ENCODE data around the gene C1orf21.

Gene C1orf21

DNA sequence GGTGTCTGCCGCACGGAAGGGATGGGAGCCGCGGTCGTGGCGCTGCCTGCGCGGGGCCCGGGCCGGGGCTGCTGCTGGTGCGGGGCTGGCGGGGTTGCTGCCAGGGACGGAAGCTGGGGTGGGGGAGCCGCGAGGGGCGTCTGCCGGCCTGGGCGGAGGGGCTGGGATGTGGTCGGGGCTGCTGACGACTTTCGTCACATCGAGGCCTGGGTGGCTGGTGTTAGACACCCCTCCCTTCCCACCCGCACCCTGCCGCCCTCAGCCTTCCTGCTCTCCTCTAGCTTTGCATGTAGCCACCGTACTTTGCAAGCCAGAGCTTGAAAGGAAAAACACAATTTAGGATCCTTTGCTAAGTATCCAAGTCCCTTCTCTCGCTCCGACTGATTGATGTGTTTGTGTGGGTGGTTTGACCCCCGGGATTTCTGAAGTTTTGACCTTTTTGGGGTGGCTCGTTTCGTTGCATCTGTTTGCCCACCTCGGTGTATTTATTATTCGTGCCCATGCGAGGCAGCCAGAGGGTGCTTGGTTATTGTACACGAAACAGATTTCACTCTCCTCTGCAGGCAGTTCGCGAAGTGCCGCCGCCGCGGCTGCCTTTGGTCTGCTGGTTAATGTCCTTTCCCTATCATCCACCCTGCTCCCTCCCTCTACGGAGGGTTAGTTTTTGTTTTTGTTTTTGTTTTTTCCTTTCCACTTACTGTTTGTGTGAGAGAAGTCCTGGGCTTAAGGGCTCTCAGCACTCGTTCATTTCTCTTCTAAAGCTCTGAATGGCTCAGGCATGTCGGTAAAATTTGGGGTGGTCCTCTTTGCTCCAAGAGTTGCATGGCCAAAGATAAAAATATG is 868 bp downstream of the C1orf21 start:
- DNase-seq, result peak; percentile 2 to 5

DNA sequence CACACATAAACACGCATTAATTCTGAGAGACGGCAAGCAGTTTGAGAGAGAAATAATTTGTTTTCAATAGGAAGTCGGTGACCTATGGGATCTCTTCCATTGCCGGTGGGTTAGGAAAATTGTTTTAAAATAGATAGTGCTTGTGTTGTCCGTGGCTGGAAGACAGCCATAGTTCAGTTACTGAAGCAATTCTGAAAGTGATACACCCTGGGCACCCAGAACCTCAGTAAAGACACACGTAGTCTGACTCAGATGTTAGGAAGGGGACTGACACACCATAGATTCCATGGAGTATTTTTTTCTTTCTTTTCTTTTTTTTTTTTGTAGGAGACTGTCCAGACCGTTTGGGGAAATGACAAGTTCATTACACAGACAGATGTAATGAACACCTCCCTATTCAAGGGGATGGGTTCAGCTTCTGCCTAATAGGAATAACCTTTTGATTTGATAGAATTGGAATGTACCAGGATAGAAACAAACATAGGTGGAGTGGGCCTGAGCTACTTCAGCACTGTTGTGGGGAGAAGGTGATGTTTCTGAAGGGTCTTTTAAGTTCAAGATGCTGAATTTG is 1.6 kb downstream of the C1orf21 start:
- no peak for DNase-seq

DNA sequence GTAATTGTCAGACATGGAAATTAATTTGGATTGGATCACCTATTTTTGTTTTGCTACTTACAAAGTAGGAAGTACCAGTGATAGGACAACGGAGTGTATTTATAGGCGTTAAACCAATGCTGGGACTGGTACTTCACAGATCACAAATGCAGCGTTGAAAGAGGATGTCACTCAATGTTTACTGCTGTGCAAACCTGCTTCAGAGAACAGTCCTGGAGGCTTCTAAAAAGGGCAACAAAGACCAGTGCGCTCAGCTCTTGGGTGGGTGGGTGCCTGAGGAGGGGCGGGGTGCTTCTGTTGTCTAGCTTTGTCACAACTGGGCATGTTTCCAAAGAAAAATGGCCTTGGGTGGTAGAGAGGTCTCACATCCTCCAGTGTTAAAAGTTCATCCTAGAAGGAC is 2.1 kb downstream of the C1orf21 start:
- no peak for DNase-seq

DNA sequence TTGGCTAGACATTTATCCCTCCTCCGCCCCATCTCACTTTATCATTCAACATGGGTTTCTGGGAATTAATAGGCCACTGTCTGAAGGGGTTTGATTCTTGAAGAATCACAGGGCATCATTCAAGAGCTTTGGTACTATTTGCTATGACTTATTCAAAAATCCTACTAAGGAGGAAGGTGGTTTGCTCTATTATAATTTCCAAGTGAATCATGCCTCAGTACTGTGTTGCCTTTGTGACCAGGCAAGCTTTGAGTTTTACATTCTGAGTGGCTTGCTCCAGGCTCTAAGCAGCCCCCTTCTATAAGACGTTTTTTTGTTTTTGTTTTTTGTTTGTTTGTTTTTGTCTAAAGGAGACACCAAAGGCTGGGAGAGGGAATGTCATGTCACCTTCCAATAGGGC is 2.6 kb downstream of the C1orf21 start:
- no peak for DNase-seq

DNA sequence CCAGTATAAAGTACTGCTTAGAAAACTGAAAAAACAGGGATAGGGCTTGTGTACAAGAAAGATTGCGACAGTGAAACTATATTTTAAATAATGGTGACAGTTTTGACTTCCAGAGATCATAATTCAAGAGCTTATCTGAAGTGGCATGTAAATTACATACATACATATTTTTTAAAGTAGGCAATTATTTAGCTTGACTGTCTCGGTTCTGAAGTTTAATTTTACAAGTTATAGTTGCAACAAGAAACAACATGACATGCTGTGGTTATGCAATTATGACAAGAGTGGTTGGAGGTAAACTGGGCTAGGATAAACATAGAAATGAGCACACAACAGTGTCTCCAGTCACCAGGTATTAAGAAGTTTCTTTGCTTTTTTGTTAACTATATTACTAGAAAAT is 4.1 kb downstream of the C1orf21 start:
- DNase-seq, result no peak

DNA sequence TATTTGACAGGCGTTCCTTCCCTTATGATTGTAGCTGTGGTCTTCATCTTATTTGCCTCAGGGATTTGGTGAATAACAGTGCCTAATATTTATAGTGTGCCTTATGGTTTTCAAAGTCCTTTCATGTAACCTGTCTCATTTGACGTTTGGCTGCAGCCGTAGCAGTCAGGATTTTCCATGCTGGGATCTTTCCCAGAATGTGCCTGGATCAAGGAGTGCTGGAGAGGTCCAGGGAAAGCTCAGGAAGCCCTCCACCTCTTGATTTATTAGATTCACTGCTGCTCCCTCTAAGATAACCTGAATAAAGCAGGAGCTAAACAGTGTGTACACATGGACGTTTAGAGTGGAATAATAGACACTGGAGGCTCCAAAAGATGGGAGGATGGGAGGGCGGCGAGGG is 5.2 kb downstream of the C1orf21 start:
- no peak for DNase-seq

DNA sequence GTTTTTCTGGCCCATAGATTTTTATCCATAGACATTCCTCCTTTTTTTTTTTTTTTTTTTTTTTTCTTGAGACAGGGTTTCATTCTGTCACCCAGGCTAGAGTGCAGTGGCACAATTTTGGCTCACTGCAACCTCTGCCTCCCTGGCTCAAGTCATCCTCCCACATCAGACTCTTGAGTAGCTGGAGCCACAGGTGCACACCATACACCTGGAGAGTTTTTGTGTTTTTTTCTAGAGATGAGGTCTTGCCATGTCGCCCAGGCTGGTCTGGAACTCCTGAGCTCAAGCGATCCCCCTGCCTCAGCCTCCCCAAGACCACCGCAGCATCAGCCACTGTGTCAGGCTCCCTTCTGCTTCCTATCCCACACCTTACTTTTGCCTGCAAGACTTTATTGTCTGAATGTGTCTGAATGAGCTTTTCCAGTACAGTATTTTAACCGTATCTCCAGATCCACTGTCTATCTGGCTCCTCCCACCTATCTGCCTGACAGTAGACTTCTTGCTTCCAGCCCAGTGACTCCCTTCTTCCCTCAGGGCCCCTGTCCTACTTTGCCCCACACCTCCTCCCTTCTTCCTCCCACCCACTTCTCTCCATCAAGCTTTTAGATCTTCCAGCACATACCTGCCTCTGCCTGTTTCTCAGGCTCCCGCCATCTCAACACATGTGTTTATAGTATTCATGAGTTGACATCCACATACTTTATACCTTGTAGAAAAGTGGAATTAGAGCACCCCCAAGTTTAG is 6.1 kb downstream of the C1orf21 start:
- no peak for DNase-seq

DNA sequence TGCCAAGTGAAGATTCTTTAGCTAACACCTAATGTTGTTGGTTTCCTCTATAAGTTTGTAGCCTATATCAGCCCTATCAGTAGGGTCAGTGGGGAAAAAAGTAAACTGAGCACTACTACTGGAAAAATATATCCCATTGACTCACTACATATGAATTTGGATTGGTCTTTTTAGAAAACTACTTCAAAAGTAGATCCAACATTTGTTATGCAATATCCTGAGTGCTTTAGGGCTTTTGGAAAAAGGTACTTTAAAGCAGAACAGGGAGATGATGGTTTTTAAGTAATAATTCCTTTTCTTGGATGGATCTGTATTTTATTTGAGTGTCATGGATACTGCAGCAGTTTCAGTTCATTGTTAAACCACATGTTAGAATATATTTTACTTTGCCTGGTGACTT is 7.1 kb downstream of the C1orf21 start:
- DNase-seq, result no peak

DNA sequence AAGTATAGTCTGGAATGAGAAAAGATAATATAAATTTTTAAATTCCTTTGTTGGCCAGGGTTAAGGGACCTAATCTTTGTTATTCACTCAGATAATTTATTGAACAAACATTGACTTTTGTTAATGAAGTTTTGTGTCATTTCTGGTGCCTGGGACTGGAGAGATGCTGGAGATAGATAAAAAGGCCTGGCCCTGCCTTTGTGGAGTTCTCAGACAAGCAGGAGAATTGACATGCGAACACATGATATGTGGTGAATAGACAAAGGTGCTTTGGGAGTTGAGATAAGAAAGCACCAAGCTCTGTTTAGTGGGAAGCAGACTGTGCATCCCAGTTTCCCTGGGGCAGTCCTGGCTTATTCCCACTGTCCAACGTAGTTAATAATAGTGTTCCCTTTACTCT is 8.5 kb downstream of the C1orf21 start:
- DNase-seq, result no peak

DNA sequence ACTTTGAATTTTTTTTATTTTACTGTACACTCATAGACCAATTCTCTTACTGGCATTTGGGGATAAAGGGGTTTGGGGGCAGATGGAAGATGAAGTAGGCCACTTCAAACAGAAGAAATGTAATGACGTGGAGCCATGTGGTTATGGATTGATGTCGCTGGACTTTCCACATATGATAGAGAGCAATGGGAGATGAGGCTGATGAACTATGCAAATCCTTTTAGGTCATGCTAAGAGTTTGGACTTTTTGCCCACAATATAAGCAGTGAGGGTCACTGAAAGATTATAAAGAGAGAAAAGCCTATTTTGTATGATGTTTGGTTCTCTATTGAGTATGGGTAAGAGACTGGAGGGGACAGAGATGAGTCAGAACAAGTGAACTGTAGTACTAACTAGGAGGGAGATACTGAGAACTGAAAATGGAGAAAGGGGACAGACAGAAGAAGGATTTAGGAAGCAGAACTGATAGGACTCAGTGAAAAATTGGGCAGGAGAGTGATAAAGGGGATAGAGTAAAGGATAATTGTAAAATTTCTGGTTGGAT is 9.2 kb downstream of the C1orf21 start:
- no peak for DNase-seq

DNA sequence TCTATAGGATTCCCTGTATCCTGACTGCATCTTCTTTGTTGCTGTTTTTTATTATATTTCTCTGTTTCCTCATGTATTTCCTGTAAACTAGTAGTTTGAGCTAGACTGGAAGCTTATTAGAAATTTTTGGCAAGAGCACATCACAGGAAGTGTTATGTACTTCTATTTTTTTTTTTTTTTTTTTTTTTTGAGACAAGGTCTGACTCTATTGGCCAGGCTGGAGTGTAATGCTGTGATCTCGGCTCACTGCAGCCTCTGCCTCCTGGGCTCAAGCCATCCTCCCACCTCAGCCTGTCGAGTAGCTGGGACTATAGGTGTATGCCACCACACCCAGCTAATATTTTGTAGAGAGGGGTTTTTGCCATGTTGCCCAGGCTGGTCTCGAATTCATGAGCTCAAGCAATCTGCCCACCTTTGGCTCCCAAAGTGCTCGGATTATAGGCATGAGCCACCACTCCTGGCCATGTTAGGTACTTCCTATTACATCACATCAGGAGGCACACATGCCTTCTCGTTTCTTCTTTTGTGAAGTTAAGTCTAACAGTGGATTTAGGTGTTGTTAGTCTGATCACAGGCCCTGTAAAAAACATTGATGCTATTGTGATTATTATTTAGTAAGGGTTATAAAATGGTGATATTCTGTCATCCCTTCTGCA is 12.5 kb downstream of the C1orf21 start:
- no peak for DNase-seq

DNA sequence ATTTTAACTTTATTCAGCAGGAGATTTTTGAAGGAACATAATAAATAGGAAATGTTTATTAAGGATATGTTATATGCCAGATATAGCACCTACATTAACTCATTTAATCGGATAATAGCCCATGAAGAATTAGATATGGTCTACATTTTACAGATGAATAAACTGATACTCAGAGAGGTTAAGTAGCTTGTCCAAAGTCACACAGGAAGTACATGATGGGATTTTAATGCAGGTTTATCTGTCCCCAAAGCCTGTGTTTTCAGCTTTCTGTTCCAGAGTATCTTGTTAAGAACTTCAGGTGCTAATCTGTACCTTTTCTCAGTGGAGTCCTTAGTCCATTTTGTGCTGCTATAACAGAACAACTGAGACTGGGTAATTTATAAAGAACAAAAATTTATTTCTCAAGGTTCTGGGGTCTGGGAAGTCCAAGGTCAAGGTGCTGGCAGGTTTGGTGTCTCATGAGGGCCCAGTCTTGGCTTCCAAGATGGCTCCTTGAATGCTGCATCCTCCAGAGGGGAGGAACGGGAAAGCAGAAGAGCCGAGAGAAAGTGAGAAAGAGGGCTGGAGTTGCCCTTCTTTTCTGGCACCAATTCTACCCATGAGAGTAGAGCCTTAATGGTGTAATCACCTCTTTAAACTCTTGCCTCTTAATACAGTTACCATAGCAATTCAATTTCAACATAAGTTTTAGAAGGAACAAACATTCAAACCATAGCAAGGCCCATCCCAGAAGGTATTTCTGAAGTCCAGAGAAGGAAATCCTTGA is 17.3 kb downstream of the C1orf21 start:
- DNase-seq, result no peak

DNA sequence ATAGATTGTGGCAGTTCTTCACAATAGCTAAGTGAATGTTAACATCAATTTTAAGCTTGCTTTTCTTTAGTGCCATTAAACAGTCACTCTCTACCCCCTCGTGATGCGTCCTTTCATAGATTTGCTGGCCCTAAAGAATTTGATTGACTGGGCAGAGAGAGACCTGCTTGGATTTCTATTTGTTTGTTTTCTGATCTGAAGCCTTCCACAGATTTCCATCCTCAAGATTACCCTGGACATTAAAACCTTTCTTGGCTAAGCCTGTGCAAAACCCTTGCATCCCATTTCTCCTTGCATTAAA is 17.8 kb downstream of the C1orf21 start:
- DNase-seq, result no peak

DNA sequence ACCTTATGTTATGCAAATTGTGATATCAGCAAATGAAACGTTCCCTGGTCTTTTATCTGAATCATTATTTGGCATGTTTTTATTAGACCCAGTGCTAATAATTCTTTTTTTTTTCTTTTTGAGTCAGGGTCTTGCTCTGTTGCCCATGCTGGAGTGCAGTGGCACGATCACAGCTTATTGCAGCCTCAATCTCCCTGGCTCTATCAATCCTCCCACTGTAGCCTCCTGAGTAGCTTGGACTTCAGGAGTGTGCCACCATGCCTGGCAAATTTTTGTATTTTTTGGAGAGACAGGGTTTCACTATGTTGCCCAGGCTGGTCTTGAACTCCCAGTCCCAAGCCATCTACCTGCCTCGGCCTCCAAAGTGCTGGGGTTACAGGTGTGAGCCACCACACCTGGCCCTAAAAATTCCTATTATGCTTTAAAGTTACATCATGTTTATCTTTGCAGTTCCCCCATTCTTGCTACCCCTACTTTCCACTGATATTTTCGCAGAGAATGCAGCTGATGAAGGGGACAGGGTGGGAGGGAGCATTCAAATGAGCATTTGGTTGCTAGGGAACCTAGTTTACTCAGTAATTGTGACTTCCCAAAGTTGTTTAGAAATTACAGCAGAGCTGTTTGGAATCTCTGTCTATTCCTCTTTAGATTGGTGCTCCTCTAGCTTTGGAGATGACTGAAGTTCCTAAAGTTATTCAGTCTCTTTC is 18.4 kb downstream of the C1orf21 start:
- no peak for DNase-seq

DNA sequence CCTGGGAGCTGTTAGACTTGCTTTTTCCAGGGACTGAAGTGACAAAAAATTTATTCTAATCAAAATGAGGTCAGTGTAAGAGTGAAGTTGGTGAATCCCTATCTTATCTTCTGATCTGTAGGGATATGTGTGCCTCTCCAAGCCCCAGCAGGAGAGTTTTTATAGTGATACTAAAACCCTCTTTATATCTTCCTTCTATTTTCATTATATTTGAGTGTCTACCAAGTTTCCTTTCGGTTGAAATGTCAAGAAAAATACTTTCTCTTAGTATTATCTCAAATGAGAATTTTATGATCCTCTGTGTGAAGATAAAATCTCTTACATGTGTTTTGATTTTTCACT is 18.9 kb downstream of the C1orf21 start:
- no peak for DNase-seq

DNA sequence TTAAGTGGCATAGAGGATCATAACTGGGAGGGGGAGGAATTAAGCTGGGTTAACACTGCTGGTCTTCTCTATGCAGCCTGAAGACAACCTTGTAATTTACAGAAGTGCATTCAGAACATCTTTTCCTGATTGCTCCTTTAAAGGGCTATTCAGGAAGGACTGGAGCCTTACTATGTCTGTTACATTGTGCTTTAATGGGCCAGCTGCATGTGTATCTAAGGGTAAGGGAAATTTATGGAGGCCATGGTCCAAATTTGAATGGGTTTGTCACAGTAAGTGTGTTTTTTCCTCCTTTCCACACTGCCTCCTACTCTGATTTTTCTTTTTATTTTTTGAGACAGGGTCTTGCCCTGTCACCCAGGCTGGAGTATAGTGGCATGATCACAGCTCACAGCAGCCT is 19.6 kb downstream of the C1orf21 start:
- DNase-seq, result no peak

DNA sequence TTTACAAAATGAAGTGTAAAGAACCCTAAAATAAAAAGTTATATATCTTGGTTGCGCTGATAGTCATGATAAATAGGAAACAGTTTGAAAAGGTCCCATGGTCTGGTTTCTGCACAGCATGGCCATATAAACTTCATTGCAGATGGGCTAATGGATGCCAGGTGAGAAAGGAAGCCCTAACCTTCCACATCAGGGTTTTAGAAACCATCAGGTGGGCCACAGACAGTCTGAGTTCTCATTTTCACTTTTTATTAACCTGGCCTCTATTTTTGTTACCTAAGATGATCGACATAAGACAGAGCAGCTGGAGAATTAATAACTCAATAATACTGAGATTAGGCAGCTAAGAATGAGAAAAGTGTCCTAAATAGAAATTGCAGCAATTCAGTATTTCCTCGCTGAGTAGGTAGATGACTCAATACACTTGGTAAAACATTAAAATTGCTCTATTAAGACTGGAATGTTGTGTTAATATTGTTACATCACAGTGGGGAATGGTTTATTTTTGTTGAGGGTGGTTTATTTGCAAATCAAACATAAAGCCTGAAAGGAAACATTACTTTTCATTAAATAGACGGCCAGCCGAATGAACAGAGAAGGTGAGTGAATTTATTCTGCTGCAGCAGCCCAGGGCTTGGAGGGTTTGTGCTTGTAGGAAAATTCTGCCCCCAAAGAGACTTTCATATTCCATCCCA is 21.1 kb downstream of the C1orf21 start:
- DNase-seq, result no peak

DNA sequence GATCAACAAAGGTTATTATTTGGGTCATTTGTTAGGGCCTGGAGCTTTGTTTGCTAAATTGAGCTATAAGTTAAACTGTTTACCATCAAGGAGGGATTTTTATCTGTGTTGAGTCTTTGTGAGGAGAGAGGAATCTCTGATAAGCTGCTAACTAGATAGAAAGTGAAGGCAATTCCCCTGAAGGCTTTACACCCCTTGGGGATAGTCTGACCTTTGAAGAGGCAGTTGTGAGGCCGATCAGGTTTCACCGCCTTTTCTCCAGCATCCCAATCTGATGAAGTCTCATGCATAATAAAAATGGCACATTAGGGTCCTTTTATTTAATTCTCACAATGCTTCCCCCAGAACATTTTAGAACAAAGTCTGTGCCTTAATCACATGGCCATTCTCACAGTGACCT is 21.8 kb downstream of the C1orf21 start:
- DNase-seq, result no peak

DNA sequence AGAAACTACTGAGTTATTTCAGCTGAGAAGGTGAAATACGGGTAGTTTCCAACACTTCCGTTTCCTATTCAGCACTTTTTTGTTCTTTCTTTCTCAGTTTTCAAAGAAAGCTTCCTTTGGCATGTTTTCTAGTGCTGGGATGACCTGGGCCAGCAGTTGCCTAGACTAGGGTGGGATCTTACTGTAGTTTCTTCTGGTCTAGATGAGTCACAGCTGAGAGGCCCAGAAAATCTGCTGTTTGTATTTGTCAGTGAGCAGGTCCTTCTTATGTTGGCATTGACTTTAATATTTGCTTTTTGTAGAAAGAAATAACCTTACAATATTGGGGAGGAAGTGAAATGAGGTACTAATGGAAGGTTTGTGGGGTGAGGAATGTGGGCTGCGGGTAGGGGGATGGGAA is 22.2 kb downstream of the C1orf21 start:
- no peak for DNase-seq

DNA sequence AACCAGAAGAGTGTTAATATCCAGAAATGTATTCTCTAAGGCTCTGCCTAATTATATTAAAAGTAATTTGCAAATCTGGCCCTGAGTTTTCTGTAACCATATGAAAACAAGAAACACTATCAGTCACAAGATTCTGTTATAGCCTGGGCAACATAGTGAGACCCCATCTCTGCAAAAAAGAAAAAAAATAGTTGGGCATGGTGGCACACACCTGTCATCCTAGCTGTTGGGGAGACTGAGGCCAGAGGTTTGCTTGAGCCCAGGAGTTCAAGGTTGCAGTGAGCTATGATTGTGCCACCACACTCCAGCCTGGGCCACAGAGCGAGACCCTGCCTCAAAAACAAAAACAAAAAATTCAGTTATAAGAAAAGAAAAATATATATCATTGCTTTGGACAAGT is 25.6 kb downstream of the C1orf21 start:
- DNase-seq, result no peak

DNA sequence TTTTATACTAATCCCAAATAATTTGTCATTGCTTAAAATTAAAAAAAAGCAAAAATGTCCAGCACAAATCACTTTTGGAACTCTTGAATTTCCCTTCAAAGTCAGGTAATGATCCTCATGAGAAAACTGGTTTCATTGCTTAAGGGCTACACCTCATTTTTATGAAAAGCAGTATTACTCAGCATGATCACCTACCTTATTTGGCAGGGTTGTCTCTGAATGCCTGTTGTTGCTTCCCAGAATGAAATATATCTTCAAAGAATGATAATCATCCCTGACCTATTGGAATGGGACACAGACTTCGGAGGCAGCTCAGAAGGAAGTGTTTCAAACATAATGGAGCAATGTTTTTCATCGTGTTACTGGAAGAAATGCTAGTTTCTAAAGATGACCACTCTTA is 29.7 kb downstream of the C1orf21 start:
- DNase-seq, result no peak

DNA sequence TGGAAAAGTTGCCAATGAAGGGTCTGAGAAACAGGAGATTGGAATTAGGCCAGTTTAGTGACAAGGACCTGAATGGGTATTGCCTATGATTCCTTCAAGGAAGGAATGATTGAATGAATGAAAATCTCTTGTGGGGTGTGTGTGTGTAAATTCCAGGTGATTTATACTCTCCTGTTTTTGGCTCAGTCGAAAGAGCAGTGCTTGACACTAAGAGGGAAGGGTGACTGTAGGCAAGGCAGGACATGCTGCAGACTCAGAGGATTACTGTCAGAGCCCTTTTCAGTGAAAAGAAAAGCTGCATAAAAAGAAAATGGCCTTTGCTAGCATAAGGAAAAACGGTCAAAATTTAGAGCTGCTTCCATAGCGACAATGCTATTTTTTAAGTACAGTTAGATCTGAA is 30.1 kb downstream of the C1orf21 start:
- no peak for DNase-seq

Measured in stimulated activated CD4-positive, alpha-beta T cell treated with anti-CD3 and anti-CD28 coated beads, Interleukin-2, amount 100 ng/mL, for 48 hours (primary cell).